Body of pancreas (tissue), 4 donors: ENCODE data around the gene ANKRD31.

Experiments
- POLR2A ChIP-seq, 3 donors: fragments of 450-650 bp; IDR thresholded peaks; one replicate each; pipeline ENCODE4 v1.6.1; 2016; ENCODE audit warnings: antibody characterized with exemption in 3 of 3, mild to moderate bottlenecking in 2 of 3
- TF ChIP-seq, protein P1 (sequence below), 7 experiments: fragments of 450-650 bp in 4 of 7; fragments of 200-600 bp in 3 of 7; sonication (generic) in 3 of 7; IDR thresholded peaks; one replicate each; pipeline ENCODE4 v1.5.1; 2016 to 2019; ENCODE audit warnings: antibody characterized with exemption in 7 of 7

GRCh38 chr5:75021800-75022199 is 214.9 kb downstream of the ANKRD31 start:
- TF ChIP-seq, protein P1, sequence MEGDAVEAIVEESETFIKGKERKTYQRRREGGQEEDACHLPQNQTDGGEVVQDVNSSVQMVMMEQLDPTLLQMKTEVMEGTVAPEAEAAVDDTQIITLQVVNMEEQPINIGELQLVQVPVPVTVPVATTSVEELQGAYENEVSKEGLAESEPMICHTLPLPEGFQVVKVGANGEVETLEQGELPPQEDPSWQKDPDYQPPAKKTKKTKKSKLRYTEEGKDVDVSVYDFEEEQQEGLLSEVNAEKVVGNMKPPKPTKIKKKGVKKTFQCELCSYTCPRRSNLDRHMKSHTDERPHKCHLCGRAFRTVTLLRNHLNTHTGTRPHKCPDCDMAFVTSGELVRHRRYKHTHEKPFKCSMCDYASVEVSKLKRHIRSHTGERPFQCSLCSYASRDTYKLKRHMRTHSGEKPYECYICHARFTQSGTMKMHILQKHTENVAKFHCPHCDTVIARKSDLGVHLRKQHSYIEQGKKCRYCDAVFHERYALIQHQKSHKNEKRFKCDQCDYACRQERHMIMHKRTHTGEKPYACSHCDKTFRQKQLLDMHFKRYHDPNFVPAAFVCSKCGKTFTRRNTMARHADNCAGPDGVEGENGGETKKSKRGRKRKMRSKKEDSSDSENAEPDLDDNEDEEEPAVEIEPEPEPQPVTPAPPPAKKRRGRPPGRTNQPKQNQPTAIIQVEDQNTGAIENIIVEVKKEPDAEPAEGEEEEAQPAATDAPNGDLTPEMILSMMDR (IDR thresholded peaks at IDR 0.05) = no peak
- TF ChIP-seq POLR2A (IDR thresholded peaks at IDR 0.05) = no peak
